Measurements from ENCODE around the gene KIF17.

The KIF17 gene

DNA sequence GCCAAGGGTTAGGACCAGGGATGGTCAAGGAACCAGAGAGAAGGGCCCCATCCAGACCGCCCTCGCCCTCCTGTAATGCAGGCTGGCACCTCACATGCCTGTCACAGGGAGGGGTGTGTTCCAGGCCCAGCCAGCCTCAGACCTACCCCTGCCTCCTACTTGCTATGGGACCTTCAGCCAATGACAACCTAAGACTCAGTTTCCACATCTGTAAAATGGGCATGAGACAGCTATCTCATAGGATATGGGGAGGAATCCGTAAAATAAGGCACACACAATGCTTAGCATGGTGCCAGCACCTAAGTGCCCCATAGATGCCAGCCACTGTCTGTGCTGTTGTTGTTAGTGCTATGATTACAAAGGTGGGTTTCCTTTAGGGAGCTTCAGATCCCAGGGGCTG is 7.9 kb downstream of the KIF17 start:
- no peak for DNase-seq

DNA sequence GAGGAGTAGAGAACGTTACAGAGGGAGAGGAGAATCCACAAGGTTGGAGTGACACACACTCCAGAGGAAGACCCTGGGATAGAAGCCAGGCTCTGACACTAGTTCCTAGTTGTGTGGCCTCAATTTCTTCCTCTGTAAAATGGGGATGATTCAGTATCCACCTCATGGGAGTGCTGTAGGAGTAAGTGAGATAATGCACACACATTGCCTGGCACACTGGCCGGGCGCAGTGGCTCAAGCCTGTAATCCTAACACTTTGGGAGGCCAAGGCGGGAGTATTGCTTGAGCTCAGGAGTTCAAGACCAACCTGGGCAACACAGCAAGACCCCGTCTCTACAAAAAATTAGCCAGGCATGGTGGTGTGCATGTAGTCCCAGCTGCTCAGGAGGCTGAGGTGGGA is 8.9 kb downstream of the KIF17 start:
- DNase-seq: no peak

DNA sequence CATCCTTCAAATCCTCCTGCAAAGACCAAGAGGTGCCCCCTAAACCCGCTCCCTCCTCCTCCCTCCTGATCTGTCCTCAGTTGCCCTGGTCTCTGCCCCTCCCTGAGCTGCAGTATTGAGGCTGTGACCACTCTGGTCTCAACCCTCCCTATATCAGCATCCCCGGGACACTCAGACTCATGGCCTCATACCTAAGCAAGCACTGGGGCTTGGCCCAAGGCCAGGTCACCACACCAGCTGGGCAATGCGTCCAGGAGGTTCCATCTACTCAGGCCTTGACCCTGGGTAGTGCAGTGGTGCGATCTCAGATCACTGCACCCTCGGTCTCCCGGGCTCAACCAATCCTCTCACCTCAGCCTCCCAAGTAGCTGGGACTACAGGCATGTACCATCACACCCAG is 9.8 kb downstream of the KIF17 start:
- no peak for DNase-seq

DNA sequence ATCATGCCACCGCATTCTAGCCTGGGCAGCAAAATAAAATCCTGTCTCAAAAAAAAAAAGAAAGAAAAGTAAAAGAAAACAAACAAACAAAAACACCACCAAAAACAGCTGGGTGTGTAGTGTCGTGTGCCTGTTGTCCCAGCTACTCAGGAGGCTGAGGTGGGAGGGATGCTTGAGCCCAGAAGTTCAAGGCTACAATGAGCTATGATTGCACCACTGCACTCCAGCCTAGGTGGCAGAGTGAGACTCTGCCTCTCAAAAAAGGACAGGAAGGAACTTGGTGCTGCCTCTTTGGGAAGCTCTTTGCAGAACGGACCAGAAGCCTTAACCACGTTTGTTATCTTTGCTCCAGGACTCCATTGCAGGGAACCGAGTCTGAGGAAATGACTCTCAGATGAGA is 11.0 kb downstream of the KIF17 start:
- DNase-seq: no peak

DNA sequence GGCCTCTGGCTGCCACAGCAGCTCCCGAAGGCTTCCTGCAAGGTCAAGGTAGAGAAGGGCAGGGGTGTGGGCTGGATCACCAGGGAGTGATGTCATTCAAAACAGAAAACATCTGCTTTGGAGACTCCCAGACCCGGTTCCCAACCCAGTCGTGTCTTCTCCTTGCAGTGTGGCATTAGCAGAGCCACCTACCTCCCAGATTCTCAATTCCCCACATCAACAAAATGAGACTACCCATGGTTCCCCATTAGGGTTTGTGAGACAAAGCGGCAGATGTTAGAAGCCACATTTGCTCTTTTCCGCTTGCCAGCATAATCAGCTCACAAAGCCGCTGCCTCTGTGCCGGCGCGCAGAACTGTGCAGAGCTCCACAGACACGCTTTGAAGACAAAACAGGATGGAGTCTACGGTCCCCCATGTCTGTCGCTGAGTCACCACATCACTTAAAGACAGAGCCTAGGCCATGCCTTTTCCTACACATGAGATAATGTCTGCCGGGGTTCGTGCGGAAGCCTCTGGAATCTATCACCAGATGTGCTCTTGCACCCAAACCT is 12.5 kb downstream of the KIF17 start:
- DNase-seq: no peak

DNA sequence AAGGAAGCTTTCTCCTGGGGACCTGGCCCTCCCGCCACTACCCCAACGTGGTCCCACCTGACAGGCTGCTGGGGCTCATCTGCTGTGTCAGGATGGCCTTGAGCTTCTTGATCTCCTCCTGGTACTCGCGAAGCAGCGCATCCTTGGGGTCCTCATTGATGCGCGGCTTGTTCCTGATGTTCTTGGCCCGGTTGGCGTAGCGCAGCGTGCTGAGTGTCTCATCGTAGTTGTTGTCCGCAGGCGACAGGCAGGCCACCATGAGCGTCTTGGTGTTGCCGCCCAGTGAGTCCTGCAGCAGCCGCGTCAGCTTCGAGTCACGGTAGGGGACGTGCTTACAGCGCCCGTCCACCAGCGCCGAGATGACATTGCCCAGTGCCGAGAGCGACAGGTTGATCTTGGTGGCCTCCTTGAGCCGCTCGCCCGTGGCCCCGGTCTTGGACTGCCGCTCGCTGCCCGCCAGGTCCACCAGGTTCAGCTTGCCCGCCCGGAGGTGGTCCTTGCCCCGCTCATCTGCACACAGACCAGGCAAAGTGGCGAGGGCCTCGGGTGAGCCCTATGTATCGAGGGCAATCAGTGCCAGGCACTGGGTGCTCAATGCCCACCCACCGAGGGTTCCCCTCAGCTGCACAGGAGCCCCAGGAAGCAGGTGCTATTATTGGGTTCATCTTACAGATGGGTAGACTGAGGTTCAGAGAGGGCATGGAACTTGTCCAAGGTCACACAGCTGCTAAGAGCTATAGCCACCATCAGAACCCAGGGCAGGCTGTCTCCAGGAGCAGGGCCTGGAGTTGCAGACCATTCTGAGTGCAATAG is 13.2 kb downstream of the KIF17 start:
- DNase-seq: no peak

DNA sequence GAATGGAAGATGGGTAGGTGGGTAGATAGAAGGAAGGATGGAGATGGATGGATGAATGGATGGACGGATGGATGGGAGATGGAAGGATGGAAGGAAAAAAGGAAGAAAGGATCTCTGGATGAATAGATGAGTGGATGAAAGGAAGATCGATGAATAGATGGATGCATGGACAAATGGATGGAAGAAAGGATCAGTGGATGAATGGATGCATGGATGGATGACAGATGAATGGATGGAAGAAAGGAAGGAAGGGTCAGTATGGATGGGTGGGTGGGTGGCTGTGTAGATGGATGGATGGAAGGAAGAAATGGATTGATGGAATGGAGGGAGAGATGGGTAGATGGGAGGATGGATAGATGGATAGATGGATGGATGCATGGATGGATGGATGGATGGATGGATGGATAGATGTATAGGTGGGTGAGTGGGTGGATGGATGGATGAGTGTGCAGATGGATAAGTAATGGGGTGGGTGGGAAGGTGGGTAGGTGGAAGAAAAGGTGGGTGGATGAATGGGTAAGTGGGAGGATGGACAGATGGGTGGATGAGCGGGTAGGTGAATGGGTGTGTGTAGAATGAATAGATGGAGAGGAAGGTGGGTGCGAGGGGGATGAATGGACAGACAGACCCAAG is 14.6 kb downstream of the KIF17 start:
- no peak for DNase-seq

DNA sequence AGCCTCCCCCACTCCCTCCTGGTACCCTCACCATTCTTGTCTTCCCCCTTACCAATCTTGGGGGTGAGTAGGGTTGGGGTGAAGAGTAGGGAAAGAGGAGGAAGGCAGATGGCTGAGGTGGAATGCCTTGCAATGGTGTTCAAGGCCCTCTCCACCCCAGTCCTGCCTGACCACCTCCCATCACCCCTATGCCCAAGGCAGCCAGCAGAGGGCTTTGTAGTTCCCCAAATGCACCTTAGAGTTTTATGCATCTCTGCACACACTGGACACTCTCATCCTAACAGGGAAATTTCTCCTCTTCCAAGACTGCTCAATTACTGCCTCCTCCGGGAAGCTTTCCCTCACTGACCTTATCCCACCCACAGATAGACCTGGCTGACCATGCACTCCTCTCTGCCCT is 15.4 kb downstream of the KIF17 start:
- DNase-seq: no peak

DNA sequence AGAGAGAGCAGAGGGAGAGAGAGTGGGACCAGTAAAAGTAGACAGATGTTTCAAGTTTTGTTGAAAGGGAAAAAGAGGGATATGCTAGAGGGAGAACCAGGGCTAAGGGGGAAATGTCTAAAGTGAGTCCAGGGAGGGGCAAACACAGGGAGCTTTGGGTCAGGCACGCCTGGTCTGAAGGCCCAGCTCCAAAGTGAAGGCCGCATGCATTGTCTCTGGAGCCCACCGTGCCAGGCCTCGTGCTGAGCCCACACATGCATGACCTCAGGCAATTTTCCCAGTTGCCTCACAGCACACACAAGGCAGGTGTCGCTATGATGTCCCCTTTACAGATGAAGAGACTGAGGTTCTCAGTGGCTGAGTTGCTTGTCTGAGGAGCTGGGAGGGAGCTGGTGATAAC is 16.0 kb downstream of the KIF17 start:
- no peak for DNase-seq

DNA sequence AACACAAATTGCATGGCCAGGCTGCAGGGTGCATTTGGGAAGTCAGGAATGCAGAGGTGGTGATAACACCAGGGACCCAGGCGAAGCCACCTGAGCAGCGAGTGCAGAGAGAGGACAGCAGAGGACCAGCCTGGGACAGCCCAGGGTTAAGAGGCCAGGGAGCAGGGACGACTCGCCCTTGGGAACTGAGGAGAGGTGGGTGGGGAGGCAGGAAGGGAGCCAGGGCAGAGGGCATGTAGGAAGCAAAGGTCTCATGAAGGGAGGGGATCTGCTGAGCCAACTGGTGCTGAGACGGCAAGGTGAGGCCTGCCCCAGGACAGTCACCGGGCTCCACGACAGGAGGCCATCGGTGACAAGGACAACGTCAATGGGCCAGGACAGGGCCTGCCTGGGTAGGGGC is 16.4 kb downstream of the KIF17 start:
- no peak for DNase-seq

DNA sequence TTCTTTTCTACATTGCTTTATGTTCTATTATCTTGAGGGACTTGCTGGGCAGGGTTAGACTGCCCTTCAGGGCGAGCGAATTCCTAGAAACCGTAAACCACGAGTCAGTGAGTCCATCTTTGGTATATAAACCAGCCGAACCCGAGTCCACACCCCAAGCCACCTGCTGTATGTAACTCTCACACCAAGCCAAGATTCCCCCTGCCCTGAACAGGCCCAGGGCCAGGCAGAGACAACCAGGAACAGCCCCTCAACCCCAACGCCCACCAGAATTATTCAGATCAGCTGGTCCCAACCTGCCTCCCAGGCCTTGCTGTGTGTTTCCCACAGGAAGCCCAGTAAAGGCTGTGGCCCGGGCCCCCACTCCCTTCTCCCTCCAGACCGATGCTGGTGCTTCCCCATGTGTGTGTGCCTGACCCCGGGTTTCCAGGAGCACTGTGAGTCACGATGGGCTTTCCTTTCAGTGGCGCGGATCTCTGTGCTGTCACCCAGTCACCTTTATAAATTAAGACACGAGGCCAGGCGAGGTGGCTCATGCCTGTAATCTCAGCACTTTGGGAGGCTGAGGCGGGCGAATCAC is 17.1 kb downstream of the KIF17 start:
- no peak for DNase-seq

DNA sequence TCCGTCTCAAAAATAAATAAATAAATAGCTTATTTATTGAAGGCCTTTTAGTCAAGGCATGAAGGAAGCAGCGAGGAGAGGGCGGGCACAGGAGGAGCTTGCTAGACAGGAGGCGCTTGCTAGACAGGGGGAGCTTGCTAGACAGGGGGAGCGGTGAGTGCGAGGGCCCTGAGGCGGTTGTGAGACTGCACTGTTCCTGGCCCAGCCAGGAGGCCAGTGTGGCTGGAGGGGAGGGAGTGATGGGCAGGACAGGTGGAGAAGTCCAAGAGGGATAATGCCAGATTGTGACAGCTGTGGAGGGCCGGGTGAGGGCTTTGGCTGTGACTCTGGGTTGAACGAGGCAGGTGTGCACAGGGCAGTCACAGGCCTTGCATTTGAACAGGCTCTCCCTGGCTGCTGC is 18.2 kb downstream of the KIF17 start:
- no peak for DNase-seq

DNA sequence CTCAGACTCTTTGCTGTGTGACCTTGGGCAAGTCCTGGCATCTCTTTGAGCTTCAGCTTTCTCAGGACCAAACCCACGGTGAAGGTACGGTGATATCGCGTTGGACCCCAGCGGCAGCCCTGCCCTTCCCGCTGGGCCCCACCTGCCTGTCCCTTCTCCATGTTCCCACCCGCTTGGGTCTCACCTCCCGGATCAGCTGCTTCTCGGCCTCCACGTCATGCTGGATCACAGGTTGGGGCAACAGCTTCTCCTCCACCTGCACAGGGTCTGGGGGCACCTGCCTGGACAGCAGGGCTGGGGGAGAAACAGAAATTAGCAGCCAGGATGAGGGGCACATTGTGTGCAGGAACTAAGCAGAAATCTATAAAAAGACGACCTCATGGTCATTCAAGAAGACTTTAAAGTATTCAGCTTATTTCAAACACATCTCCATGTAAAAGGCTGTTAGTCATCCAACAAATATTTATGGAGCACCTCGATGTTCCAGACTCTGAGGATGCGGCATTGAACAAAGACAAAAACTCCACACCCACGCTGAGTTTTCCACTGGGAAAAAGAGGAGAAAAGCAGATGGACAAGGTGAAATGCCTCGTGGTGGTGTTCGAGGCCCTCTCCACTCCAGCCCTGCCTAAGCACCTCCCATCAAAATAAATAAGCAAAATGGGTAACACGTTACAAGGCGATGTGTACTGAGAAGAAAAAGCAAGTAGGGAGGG is 19.5 kb downstream of the KIF17 start:
- DNase-seq: no peak

DNA sequence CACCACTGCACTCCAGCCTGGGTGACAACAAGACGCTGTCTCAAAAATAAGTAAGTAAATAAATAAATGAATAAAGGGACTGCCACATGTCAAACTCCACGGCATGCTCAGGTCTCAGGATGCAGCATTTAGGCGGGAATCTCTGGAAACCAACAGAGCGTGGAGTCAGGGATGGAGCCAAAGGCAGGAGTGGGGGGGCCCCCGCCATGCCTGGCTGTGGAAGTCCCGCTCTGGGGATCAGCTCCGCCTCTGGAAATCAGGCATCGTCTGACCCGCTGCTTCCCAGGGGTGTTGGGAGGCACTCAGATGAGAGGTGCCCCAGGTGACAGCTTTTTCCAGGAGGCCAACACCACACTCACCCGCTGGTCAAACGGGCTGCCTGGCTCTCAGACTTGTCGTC is 20.2 kb downstream of the KIF17 start:
- DNase-seq: no peak

DNA sequence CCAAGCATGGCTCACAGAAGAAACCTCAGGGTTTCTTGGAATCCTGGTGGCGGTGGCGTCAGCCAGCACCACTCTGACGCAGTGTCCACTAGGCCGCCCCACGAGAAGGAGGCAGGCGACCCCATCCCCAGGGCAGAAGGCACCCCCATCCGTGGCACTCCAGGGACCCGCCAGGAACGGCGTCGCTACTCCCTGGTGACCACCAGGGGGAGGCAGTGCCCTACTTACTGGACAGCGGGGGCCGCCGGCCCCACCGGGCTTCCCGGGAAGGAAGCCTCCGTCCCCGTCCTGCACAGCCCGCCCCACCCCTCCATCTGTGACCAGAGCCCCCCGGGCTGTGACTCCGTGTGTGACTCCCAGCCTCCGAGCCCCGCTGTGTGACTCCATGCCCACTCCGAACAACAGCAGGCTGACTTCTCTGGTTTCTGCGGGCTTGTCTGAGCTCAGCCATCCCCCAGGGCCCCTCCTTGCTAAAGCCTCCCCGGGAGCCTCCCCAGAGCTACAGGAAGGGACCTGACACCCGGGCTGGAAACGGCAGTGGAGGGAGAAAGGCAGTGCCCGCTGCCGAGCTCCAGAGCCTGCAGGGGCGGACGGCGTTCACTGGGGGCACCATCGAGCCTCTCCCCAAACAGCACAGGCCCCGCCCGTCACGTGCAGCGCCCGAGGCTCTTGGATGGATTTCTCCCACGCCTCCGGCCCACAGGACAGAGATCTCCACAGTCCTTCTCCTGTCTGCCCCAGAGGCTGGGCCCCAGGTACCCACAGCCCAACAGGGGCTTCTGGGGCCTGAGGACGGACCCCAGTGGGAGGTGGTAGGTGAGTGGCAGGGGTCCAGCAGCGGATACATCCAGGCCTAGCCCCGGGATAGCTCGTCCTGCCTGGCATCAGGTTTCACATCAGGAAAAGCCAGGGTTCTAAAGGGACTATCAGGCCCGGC is 21.1 kb downstream of the KIF17 start:
- DNase-seq: peak; percentile 44

DNA sequence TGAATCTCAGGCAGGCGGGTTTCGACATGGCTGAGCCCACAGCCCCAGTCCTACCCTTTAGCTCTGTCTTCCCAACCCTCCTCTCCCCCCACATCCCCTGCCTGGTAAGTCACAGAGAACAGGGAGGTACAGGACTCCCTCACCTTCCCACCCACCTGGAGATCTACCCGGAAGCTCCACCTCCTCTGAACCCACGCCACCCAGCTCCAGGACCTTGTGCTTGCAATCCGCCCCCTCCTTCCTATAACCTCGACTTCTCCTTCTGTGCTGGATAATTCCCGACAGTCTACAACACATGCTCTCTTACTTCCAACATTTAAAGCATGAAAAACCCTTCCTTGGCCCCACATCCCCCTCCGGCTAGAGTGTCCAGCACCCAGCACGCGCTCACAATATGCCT is 22.3 kb downstream of the KIF17 start:
- DNase-seq: no peak

DNA sequence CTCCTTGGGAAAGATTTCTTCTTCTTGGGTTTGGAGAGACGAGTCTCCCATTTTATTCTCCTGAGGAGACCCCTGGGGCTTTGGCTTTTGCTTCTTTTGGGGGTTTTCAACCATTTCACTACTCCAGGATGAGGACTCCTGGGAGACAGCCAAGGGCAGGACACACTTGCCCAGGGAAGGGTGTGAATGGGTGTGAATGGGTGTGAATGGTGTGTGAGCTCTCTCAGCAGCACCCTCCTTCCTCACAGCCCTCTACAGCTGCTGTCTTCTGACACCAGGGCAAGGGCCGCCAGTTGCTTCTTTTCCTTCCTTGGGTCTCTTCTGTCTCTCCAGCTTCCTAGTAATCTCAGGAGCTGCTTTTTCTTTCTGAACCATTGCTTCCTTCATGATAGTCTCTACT is 24.2 kb downstream of the KIF17 start:
- DNase-seq: no peak

DNA sequence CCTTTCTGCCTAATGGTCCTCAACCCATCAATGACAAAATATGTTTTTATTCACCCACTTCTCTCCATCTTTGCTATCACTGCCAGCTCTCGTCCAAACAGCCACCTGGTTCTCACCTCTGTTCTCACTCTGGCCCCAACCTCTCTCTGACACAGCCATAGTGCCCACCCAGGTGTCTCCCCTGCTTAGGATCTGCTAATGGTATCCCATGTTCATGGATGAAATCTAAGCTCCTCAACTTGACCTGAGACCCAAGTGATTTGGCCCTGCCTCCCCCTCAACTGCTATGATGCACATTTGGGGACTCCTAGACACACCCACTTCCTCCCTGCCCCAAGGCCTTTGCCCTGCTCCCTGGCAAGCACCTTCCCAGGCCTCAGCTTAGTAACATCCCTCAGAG is 25.9 kb downstream of the KIF17 start:
- no peak for DNase-seq

DNA sequence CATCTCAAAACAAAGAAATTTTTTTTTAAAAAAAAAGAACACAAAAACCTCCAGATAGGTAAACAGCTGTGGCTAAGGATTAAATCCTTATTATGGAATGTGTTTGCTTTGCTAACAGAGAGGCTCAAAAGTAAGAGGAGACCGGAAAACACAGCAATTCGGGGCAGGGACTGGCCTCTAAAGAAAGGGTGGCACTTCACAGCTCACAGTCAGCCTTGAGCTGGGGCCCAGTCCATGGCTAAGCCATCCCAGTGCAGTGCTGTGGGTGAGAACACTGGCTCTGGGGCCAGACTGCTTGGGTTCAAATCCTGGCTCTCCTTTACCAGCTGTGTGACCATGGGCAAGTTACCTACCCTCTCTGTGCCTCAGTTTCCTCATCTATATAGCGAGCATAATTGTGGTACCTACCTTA is 28.2 kb downstream of the KIF17 start:
- no peak for DNase-seq

DNA sequence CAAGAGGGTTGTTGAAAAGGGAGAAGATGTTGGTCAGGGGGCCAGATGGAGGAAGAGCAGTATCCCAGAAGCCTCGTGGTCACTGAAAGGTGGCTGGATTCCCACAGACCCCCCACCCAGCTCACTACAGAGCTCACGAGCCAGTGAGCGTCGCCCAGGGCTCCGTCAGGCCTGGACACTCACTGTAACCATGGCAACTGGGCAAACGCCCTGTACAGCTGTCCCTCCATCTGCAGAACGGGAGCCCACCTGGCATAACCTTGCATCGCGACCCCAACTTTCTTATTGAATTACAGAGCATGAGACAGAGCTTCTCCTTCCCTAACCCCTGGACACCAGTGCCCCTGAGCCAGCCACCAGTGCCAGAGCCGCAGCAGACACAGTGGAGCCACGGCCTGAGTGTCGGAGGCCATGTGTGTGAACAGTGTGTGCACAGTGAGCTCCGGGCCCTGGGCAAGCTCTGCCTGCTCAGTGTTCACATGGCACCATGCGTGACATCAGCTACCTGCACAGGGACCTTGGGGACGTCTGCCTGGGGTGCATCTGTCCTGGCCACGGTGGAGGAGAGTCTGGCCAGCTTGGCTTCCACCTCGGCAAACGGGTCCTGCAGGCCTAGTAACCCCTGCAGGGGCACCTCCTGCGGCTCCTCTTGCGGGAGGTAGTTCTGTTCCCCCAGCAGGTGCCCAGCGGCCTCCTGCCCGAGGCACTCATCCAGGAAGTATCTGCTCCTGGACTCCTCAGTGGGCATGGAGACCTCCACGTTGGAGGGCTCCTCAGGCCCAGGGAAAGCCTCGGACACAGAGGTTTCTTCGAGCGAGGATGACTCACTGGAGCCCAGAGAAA is 30.7 kb downstream of the KIF17 start:
- DNase-seq: no peak

DNA sequence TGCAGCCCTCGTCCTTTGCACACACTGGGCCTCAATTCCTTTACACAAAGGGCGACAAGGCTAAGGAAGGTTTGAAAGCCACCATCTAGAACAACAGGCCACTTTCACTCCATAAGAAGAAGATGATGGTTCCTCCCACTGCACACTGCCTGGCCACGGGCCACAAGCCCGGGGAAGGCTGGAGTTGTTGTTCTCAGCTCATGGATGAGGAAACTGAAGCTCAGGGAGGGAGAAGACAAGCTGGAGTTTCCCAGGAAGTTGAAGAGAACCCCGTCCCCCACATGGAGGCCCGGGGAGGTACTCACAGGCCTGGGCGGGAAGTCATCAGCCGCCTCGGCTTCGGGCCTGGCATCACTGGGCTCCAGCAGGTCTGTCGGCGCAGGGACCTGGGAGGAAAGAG is 32.1 kb downstream of the KIF17 start:
- no peak for DNase-seq
